ENCODE results near the gene YWHAG. TPM values are rescaled to one million over a fixed set of nuclear protein-coding genes. Genes with fewer than 3 reads are reported as not detected.

The YWHAG gene
- total and polyA plus RNA-seq, 9 of the 15 experiments (the other 6 are each of a cell fraction or from before 2014, with no cell fraction given): 30.4 to 246 (median 94.5) TPM

DNA sequence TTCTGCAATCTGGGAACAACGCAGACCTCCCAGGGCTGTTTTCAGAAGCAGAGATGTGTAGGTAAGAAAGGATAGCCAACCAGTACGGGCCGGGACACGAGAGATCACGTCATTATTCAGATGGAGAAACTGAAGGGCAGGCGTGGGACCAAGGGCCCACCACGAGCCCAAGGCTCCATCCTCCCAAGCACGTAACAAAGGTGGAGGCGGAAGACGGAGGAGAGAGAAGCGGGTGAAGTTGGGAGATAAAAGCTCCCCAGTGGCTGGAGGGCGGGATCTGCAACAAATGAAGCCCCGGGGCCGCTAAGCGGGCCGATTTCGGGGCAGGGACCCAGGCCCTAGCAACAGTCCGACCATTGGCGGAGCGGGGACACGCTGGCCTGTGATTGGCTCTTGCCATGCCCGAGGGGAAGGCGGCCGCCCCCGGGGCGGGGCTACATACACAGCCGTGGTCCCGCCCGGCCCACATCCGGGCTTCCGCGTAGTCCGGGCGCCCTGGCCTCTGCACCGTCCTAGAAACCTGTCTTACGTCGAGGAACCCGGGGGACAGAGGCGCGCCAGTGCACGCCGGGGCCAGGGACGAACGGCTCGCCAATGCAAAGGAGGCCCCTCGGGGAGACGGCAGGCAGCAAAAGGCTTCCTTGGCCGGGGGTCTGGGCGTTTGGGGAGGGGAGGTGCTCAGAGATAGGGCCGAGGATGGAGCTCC lies 40.9 kb downstream of the YWHAG start (continued):
- TF ChIP-seq, protein P1, sequence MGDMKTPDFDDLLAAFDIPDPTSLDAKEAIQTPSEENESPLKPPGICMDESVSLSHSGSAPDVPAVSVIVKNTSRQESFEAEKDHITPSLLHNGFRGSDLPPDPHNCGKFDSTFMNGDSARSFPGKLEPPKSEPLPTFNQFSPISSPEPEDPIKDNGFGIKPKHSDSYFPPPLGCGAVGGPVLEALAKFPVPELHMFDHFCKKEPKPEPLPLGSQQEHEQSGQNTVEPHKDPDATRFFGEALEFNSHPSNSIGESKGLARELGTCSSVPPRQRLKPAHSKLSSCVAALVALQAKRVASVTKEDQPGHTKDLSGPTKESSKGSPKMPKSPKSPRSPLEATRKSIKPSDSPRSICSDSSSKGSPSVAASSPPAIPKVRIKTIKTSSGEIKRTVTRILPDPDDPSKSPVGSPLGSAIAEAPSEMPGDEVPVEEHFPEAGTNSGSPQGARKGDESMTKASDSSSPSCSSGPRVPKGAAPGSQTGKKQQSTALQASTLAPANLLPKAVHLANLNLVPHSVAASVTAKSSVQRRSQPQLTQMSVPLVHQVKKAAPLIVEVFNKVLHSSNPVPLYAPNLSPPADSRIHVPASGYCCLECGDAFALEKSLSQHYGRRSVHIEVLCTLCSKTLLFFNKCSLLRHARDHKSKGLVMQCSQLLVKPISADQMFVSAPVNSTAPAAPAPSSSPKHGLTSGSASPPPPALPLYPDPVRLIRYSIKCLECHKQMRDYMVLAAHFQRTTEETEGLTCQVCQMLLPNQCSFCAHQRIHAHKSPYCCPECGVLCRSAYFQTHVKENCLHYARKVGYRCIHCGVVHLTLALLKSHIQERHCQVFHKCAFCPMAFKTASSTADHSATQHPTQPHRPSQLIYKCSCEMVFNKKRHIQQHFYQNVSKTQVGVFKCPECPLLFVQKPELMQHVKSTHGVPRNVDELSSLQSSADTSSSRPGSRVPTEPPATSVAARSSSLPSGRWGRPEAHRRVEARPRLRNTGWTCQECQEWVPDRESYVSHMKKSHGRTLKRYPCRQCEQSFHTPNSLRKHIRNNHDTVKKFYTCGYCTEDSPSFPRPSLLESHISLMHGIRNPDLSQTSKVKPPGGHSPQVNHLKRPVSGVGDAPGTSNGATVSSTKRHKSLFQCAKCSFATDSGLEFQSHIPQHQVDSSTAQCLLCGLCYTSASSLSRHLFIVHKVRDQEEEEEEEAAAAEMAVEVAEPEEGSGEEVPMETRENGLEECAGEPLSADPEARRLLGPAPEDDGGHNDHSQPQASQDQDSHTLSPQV (IDR thresholded peaks at IDR 0.05): no peak
- TF ChIP-seq NFE2L1 (tag; IDR thresholded peaks at IDR 0.05; ENCODE audit: borderline replicate concordance, low read depth) (no peak), ZNF224 (CRISPR knock-in tag; IDR thresholded peaks at IDR 0.05) (no peak), NCOA1 (IDR thresholded peaks at IDR 0.05; ENCODE audit: low read depth) (no peak), RBM15 (IDR thresholded peaks at IDR 0.05; ENCODE audit: insufficient read depth, low read length) (no peak), LEF1 (IDR thresholded peaks at IDR 0.05) (no peak), SREBF1 (IDR thresholded peaks at IDR 0.05; ENCODE audit: borderline replicate concordance, low read depth, low read length) (no peak), RCOR1 (IDR thresholded peaks at IDR 0.05; ENCODE audit: borderline replicate concordance in 1 of 2, low read depth in 2 of 2, low read length in 2 of 2) (peak; percentile 39 to 78; a peak in 3 of 4 replicates), ZFX (CRISPR knock-in tag; IDR thresholded peaks at IDR 0.05) (peak; percentile 82), TRIM24 (IDR thresholded peaks at IDR 0.05) (peak in 1 of 2 experiments; percentile 75; a peak in 2 of 4 replicates), GABPB1 (CRISPR knock-in tag; IDR thresholded peaks at IDR 0.05) (peak; percentile 65), SMAD1 (IDR thresholded peaks at IDR 0.05; ENCODE audit: low read depth, low read length, partially characterized antibody) (no peak), RBM25 (IDR thresholded peaks at IDR 0.05; ENCODE audit: low read depth, low read length, severe bottlenecking) (peak; percentile 90)
- TF ChIP-seq, protein P2, sequence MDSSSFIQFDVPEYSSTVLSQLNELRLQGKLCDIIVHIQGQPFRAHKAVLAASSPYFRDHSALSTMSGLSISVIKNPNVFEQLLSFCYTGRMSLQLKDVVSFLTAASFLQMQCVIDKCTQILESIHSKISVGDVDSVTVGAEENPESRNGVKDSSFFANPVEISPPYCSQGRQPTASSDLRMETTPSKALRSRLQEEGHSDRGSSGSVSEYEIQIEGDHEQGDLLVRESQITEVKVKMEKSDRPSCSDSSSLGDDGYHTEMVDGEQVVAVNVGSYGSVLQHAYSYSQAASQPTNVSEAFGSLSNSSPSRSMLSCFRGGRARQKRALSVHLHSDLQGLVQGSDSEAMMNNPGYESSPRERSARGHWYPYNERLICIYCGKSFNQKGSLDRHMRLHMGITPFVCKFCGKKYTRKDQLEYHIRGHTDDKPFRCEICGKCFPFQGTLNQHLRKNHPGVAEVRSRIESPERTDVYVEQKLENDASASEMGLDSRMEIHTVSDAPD (CRISPR knock-in tag; IDR thresholded peaks at IDR 0.05): no peak
- TF ChIP-seq, protein P3, sequence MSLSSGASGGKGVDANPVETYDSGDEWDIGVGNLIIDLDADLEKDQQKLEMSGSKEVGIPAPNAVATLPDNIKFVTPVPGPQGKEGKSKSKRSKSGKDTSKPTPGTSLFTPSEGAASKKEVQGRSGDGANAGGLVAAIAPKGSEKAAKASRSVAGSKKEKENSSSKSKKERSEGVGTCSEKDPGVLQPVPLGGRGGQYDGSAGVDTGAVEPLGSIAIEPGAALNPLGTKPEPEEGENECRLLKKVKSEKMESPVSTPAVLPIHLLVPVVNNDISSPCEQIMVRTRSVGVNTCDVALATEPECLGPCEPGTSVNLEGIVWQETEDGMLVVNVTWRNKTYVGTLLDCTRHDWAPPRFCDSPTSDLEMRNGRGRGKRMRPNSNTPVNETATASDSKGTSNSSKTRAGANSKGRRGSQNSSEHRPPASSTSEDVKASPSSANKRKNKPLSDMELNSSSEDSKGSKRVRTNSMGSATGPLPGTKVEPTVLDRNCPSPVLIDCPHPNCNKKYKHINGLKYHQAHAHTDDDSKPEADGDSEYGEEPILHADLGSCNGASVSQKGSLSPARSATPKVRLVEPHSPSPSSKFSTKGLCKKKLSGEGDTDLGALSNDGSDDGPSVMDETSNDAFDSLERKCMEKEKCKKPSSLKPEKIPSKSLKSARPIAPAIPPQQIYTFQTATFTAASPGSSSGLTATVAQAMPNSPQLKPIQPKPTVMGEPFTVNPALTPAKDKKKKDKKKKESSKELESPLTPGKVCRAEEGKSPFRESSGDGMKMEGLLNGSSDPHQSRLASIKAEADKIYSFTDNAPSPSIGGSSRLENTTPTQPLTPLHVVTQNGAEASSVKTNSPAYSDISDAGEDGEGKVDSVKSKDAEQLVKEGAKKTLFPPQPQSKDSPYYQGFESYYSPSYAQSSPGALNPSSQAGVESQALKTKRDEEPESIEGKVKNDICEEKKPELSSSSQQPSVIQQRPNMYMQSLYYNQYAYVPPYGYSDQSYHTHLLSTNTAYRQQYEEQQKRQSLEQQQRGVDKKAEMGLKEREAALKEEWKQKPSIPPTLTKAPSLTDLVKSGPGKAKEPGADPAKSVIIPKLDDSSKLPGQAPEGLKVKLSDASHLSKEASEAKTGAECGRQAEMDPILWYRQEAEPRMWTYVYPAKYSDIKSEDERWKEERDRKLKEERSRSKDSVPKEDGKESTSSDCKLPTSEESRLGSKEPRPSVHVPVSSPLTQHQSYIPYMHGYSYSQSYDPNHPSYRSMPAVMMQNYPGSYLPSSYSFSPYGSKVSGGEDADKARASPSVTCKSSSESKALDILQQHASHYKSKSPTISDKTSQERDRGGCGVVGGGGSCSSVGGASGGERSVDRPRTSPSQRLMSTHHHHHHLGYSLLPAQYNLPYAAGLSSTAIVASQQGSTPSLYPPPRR (CRISPR knock-in tag; IDR thresholded peaks at IDR 0.05; ENCODE audit: borderline replicate concordance): no peak
- TF ChIP-seq, protein P4, sequence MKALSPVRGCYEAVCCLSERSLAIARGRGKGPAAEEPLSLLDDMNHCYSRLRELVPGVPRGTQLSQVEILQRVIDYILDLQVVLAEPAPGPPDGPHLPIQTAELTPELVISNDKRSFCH (CRISPR knock-in tag; IDR thresholded peaks at IDR 0.05): no peak
- TF ChIP-seq, protein P4 (tag; IDR thresholded peaks at IDR 0.05): no peak
